ENCODE data around the gene INPP5D.
"Not testable (repeated sequence)": the region's sequence is repeated elsewhere in the genome, so short reads cannot be mapped to it uniquely, and the experiment has no call there.

INPP5D gene

DNA sequence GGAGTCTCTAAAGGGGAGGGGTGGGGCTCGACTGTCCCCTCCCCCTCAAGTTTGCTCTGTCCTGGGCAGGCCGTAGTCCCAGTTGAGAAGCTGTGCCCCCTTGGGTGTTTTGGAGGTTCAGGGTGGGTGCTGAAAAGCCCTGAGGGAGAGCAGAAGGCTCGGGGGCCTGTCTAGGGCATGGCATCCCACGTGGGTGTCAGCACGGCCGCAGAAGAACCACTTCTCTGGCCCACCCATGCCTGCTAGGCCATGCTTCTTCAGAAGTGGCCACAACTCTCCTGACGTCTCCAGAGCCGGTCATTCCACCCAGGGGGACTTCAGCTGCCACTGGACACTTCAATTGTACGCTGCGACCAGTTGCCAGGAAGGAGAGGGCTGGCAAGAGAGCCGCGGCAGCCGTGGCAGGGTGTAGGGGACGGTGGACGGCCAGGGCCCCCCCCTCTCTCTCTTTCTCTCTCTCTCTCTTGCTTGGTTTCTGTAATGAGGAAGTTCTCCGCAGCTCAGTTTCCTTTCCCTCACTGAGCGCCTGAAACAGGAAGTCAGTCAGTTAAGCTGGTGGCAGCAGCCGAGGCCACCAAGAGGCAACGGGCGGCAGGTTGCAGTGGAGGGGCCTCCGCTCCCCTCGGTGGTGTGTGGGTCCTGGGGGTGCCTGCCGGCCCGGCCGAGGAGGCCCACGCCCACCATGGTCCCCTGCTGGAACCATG, at the start of gene INPP5D:
Gene INPP5D (plus strand): TSS at position 546 of the 704 bp plus-strand sequence. CDS start 137 bp downstream, at position 683.
- peak in 1 of 3 donors; percentile 56 for DNase-seq (ENCODE audit: low read depth in 3 of 3)

DNA sequence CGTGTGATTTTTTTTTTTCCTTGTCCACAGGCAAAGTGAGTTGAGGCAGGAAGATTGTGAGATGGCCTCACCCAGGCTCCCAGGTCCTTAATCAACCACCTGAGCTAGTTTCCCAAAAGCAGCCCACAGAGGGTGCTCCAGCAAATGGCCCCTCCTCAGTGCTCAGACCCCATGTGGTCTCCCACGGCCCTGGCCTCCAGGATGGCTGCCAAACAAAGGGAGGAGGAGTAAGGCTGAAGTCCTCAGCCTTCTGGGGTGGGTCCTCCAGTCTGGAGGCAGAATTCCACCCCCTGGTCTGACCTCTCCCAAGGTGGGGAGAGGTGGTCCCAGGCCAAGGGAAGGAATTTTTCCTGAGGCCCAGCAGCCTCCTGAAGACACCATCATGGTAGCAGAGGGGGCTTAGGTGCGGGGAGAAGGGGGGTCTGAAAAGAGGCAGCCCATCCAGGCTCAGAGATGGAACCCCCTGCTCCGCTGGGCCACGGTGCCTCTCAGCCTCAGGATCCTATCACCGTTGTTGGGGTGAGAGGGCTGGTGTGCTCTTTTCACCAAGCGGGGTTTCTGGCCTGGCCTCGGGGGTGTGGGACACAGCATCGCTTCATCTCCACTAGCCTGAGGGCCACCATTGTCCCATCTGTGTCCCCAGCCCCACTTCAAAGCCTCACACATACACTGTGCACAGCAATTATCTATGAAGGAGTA, 49.4 kb upstream of the INPP5D start:
- DNase-seq (ENCODE audit: low read depth in 3 of 3) = no peak

DNA sequence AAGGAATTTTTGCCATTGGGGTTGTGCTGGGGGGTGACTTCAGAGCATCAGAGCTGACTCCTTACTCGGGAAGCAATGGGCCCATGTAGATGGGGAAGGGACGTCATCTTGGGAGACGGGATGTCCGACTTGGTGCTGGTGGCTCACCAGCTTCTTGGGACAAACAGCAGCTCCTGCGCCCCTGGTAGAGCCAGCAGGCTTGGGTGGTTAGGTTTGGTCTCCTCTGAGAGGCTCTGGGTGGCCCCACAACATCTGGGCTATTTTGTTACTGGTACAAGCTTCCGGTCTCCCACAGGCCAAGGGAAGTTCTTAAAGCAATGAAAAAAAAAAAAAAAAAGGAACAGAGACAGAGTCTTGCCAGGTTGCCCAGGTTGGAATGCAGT, 48.9 kb upstream of the INPP5D start:
- DNase-seq (ENCODE audit: low read depth in 3 of 3) = no peak

DNA sequence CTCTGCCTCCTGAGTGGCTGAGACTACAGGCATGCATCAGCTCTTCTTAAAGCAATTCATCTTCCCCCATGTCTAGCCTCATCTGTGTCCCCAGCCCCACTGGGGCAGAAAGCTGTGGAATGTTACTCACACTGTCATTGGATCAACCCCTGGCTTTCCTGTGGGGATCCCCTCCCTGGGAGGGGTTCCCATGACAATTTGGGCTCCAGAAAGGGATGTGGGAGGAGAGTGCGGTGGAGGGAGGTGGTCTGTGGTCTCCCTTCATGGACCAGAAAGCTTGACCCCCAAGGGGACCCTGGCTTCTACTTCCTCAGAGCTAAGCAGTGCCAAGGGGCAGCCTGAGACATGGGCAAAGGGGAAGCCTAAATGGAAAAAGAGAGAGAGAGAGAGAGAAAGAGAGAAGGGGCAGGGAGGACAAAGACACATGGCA, 48.4 kb upstream of the INPP5D start:
- no peak for DNase-seq (ENCODE audit: low read depth in 3 of 3)

DNA sequence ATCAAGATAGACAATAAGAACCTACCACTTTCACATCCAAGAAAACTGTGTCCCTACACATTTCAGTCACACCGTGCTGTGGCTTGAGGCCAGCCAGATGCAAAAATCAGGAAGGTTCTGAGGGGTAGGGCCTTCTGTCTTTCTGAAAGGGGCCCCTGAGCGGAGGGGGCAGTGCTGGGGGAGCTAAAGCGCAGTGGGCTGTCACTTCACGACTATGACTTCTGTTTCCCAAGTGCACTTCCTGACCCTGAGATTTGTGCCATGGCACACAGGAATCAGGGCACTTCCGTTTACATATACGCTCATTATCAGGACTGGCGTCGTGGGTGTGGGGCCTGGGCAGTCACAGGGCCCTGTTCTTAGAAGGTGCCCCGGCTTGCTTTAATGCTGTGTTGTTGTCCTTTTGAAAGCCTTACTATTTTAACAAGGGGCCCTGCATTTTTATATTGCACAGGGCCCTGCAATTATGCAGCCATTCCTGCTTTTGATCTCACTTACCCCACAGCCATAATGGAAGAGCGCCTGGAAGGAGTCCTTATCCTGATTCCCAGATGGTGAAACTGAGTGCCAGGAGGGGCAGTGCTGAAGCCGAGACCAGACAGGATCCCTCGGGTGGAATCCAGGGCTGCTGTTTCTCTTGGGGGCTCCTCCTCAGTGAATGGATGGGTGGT, 47.7 kb upstream of the INPP5D start:
- no peak for DNase-seq (ENCODE audit: low read depth in 3 of 3)

DNA sequence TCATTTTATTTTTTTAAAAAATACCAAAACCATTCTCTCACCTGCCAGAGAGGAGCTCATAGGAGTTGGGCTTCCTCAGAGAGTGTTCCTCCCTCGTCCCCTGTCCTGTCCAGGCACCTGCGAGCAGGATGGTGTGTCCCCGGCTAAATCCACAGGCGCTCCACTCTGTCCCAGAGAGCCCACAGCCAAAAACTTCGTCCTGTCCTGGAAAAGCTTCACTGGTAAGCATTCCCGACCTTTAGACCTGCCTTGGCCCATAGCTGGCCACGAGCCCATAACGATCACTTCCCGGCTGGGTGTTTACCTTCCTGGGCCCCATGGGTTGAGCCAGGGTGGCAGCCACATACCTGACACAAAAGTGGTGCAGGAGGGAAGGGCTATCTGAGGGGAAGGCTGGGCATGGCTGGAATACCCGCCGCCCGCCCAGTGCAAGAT, 47.1 kb upstream of the INPP5D start, which contains the start of gene NGEF:
Gene NGEF (minus strand): TSS at position 230 of the 435 bp plus-strand sequence. CDS start 38,366 bp downstream, outside the sequence.
- no peak for DNase-seq (ENCODE audit: low read depth in 3 of 3)

DNA sequence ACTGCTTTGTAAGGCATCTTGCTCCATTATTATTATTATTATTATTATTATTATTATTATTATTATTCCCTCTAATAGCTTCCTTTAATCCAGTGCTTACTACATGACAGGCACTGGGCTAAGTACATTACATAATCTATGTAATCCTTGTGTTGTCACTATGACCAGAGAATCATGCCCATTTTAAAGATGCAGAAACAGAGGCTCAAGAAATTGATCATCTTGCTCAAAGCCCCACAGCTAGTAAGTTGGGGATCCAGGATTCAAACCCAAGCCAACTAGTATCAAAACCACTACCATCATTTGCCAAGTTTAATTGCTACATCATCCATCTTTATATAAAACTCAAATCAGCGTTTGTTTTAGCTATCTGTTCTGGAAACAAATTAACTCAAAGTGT, 46.5 kb upstream of the INPP5D start:
- DNase-seq (ENCODE audit: low read depth in 3 of 3) = no peak

DNA sequence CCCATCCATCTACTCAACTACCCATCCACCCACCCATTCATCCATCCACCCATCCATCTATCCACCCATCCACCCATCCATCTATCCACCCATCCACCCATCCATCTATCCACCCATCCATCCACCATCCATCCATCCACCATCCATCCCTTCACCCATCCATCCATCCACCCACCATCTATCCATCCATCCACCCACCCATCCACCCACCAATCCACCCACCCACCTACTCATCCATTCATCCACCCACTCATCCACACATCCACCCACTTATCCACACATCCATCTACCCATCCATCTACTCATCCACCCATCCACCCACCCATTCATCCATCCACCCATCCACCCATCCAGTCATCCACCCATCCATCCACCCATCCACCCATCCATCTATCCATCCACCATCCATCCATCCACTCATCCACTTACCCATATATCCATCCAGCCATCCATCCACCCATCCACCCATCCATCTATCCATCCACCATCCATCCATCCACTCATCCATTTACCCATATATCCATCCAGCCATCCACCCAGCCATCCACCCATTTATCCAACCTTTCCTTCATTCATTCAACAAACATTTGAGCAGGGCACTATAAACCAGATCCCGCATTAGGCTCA, 45.0 kb upstream of the INPP5D start:
- DNase-seq (ENCODE audit: low read depth in 3 of 3) = no peak

DNA sequence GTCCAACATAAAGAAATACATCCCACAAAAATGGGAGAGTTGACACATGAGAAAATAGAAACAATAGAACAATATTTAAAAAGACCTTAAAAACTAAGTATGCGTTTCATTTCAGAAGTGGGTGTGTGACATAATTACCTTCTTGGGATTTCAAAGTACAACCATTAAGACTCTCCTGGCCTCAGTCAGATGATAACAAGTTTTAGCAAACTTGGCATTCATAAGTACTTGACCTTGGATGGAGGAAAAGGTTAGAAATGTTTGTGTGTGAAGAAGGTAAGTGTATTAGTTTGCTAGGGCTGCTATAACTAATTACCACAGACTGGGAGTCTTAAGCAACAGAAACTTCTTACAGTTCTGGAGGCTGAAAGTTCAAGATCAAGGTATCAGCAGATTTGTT, 42.2 kb upstream of the INPP5D start:
- no peak for DNase-seq (ENCODE audit: low read depth in 3 of 3)

DNA sequence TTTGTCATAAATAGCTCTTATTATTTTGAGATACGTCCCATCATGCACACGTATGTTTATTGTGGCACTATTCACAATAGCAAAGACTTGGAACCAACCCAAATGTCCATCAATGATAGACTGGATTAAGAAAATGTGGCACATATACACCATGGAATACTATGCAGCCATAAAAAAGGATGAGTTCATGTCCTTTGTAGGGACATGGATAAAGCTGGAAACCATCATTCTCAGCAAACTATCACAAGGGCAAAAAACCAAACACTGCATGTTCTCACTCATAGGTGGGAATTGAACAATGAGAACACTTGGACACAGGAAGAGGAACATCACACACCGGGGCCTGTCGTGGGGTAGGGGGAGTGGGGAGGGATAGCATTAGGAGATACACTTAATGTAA, 40.5 kb upstream of the INPP5D start:
- not testable (repeated sequence) for DNase-seq (ENCODE audit: low read depth in 3 of 3)

DNA sequence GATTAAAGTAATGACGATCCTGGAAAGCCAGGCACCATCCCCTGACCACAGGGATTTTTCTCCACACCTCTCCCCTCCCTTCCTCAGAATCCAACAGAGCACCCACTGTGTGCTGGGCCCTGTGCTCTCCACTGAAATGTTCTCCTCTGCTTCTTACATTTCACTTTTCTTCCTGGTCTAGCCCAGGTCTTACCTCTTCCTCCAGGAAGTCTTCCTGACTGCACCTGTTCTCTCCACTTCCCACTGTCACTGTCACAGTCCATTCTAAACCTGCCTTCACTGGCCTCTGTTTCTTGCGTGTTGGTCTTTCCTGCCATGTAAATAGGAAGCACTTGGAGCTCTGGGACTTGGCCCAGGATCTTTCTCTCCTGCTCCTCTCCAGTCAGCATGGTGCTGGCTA, 39.7 kb upstream of the INPP5D start:
- DNase-seq (ENCODE audit: low read depth in 3 of 3) = no peak

DNA sequence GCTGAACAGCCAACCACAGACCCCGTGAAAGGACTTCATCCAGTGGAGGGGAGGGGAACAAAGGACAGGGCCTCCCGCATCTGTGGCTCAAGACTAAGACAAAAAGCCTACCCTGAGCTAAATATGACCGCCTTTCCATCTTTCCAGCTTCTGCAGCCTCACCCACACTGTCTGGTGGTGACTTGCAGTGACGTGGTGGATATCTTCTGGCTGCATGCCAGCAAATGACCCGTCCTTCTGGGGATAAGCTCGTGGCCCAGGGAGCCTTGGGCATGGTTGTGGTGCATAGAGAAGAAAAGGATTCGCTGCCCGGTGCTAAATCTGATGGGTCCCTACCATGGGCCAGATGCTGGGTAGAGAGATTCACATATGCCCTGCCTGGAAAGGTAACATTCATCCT, 38.4 kb upstream of the INPP5D start:
- no peak for DNase-seq (ENCODE audit: low read depth in 3 of 3)

DNA sequence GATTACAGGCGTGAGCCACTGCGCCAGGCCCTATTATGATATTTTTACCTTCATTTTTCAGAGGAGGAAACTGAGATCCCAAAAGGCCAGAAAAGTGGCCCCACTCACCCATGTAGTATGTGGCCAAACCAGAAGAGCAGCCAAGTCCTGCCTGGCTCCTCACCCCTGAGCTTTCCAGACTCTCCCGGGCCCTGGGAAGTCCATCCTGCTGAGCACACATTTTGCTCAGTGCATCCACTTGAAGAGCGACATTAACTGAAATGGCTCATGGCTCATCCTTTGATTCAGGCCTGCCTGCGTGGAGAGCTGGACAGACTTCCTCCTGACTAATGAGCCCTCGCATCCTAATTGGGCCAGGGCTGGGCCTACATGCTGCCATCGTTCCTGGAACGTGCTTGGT, 37.6 kb upstream of the INPP5D start:
- DNase-seq (ENCODE audit: low read depth in 3 of 3) = no peak

DNA sequence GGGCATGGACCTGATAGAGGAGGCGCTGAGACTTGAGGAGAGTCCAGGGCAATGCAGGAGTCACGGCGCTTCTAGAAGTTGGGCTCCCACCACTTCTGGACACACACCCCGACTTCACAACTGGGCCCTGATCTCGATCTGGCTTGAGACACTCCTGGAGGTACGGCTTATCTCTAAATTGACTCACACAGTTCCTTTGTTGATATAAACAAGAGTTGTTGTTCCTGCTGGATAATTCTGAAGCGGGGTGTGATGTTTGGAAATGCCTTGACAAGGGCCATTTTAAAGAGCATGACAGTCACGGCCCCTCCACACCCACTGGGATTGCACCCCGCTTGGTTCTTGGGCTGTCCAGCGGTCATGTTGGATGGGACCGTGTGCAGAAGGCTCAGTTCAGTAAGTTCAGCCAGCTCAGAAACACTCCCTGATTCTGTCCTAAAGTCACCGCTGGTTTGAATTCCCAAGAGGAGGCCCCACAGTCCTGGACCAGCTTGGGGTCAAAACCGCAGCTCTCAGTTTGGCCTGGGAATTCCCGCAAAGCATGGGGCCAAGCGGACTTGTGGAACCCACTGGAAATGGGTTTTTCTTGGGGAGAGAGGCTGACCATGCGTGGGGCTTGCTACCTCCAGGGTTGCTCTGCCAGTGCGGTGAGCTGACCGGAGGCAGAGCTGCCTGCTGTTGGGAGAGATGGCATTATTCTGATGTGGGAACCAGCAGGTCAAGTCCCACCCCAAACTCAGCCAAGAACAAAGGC, 37.0 kb upstream of the INPP5D start:
- DNase-seq (ENCODE audit: low read depth in 3 of 3) = no peak

DNA sequence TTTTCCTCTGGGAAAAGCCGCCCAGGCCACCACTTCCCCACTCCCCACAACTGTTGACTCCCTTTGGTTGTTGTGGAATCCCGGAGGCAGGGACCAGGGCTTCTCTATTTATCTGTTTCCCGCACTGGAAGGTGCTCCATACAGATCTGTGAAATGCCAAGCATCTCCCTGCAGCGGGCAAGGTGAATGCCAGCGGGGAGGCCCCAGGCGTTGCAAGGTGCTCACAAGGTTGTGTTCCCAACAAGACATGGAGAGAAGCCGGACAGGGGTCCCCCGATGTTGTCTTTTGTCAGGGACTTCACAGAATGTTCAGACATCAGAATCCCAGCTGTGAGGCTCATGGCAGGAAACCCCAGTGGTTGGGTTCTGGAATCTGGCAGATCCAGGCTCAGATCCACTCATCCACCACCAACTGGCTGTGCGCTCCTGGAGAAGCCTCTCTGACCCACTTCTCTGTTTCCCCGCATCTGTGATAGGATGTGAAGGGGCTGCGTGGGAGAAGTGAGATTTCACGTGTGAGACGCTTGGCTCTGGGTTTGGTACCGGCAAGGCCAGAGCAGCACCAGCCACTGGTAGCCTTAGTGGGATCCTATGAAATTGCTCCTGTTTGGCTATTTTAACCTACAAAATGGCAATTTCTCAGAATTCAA, 36.3 kb upstream of the INPP5D start:
- DNase-seq (ENCODE audit: low read depth in 3 of 3) = no peak

DNA sequence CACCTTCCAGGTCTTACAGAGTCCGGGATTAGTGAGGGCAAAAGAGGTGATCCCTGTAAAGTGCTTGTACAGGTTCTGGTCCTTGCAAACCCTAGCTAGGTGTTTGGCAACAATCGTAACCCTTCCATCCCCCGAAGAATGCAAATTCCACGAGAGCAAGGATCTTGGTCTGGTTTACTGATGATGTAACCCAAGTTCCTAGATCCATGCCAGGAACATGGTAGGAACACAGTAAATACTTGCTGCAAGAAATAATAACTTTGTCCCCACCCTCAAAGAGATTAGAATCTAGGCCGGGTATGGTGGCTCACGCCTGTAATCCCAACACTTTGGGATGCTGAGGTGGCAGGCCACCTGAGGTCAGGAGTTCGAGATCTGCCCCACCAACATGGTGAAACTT, 34.4 kb upstream of the INPP5D start:
- no peak for DNase-seq (ENCODE audit: low read depth in 3 of 3)

DNA sequence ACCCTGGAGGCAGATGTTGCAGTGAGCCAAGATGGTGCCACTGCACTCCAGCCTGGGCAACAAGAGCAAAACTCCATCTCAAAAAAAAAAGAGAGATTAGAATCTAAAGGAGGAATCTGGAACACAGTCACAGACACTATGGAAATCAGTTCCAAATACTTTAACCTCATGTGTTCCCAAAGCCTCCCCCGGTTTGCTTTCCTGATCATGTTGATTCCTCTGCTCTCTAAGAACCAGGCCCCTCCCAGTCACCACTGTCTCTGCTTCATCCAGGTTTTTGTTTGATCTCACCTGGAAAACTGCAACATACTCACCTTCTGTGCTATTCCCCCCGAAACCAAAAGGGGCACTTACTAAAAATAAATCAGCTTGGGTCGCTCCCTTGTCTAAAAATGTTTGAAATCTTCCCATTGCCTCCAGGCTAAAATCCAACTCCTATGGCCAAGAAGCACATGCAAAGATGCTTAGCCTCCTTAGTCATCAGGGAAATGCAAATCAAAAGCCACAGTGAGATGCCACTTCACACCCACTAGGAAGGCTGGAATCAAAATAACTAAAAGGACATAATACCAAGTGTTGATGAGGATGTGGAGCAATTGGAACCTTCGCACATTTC, 33.8 kb upstream of the INPP5D start:
- DNase-seq (ENCODE audit: low read depth in 3 of 3) = no peak

DNA sequence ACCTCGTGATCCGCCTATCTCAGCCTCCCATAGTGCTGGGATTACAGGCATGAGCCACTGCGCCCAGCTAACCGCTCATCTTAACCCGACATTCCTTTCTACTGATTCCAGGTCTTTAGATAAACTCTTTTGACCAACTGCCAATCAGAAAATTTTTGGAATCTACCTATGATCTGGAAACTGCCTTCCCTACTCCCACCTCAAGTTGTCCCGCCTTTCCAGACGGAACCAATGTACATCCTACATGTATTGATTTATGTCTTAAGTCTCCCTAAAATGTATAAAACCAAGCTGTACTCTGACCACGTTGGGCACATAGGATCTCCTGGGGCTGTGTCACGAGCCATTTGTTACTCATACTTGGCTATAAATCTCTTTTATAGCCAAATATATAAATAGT, 30.8 kb upstream of the INPP5D start:
- DNase-seq (ENCODE audit: low read depth in 3 of 3) = no peak

DNA sequence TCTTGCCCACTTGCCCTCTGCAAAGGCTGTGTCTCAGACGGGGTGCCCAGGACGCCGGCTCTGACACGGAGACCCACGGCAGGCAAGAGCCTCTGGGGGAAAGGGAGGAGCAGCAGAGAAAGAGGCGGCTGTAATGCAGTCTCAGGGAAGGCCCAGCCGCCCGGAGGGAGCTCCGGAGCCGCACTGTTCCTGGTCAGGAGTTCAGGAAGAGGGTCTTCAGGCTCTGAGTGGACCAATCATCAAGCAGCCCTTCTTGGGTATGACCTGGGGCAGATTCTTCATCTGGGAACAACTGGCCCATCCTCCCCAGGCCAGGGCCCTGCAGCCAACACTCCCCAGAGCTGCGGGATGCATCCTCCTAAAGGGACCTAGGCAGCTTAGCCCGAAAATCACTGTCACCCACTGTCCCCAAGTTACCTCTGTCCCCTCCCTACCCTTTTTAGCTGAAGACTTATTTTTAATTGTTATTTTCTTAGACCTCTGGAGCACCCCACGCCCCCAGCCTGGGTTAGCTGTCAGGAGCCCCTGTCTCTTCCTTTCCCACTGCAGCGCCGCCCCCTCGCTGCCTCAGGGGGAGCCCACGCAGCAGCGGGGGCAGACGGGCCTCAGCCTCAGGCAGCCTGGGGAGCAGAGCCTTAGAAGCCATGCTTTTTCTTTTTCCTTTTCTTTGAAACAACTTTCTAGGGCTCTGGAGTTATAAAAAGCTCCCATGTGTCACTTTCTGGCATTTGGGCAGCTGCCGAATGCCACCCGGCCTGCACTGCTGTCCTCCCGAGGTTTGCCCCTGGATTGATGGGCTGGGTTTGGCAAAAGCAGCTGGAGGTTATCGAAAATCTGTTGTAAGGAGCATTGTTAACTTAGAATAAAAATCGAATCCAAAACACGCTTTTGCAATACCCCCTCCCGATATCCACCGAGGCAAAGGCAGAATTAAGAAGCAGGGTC, 28.3 kb upstream of the INPP5D start:
- DNase-seq (ENCODE audit: low read depth in 3 of 3) = no peak

Data from stimulated activated CD4-positive, alpha-beta T cell treated with anti-CD3 and anti-CD28 coated beads, TNF-alpha, amount 100 ng/mL, for 48 hours (primary cell).